D721Med (cell line): ENCODE results near the gene PPP1R3A.

Experiments
- DNase-seq: peaks from one replicate; pipeline ENCODE4 v3.0.0; 2011; ENCODE audit warnings: low spot score; ENCODE audit not compliant: insufficient read length
- FAIRE-seq: peaks from 2 replicates; lab custom pipeline; 2011; peaks lifted over from hg19 to GRCh38; lab: Jason Lieb, UNC
- CTCF ChIP-seq: IDR thresholded peaks from 2 replicates; pipeline ENCODE4 v1.5.1; 2012; ENCODE audit warnings: mild to moderate bottlenecking, control low read depth; ENCODE audit not compliant: insufficient read depth; ENCODE audit errors: missing control alignments

The PPP1R3A gene

DNA sequence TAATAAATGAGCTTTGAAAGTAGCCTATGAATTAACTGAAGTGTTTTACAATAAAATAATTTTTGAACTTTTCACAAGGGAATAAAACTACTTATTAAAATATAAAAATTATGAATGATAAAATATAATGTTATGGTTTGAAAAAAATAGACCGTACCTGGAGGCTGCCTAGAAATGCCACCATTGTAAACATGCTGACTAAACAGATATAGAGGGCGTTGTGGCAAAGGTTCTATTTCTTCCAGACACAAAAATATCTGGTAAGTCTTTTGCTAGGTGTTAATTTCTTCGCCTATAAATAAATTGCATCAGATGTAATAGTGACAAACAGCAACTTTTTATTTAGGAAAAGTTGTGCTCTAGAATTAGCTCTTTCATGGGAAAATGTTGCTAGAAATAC, 11.2 kb downstream of the PPP1R3A start:
- DNase-seq, result no peak
- no peak for FAIRE-seq
- TF ChIP-seq CTCF, result no peak

DNA sequence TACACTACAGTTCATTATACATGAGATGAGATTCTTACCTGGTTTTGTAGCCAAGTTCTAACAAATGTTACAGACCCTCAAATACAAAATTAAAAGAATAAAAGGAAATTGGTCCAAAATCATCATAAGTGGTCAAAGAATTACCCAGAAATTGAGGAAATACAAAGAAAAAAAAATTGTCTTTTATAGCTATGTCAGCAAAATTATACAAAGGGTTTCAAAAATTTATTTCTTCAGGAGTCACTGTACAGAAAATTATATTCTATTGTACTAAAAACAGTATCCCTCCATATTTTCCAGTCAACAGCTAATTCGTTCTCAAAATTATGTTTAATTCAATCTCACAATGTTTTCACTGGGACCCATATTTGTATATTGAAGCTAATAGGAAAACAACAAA, 14.3 kb downstream of the PPP1R3A start:
- FAIRE-seq (no peak), DNase-seq (no peak)
- TF ChIP-seq CTCF, result no peak

DNA sequence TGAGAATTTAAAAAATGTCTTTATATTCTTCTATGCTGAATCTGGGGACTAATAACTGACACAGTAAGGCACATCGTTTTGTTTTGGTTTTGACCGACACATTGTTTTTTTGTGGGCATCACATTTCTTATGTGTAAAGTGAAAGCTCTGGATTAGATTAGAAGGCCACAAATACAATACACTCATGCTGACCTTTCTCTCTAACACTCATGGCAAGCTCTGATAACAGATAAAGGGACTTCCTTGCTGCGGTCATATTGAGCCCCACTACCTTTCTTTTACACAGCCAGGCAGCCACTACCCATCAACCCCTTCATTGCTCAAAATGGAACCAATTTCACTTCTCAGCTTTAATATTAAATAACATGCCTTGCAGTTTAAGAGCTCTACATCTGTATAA, 26.0 kb downstream of the PPP1R3A start:
- DNase-seq, result no peak
- FAIRE-seq, result no peak
- TF ChIP-seq CTCF, result no peak

DNA sequence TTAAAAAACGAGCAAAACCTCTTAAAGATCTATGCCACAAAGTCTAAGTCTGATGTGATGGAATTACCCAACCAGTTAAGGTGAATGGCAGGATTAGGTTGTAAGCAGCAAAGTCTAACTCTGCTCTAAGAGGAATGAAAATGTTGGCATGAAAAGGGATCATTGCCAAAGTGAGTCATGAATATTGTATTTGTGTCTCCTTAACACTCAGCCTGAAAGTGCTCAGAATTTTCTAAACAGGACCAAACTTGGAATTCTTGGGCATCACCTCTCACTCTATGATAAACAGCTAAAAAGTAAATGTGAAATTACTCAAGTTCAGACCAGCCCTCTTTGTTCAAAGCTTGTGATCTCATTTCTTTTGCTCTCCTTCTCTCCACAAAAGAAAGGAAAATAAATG, 27.0 kb downstream of the PPP1R3A start:
- FAIRE-seq (no peak), DNase-seq (no peak)
- TF ChIP-seq CTCF, result no peak

DNA sequence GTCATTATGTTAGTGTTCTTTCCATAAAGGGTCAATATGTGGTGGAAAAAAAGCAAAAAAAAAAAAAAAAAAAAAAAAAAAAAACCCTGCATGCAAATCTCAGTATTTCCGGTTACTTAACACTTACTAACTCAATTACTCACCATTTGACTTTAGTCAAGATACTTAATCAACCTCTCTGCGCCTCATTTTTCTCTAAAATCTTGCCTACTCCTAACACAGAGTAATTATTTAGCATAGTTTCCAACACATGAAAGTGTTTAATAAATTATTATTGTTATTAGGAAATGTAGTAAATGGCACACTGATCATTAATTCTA, 27.8 kb downstream of the PPP1R3A start:
- FAIRE-seq, result no peak
- no peak for DNase-seq
- no peak for TF ChIP-seq CTCF

DNA sequence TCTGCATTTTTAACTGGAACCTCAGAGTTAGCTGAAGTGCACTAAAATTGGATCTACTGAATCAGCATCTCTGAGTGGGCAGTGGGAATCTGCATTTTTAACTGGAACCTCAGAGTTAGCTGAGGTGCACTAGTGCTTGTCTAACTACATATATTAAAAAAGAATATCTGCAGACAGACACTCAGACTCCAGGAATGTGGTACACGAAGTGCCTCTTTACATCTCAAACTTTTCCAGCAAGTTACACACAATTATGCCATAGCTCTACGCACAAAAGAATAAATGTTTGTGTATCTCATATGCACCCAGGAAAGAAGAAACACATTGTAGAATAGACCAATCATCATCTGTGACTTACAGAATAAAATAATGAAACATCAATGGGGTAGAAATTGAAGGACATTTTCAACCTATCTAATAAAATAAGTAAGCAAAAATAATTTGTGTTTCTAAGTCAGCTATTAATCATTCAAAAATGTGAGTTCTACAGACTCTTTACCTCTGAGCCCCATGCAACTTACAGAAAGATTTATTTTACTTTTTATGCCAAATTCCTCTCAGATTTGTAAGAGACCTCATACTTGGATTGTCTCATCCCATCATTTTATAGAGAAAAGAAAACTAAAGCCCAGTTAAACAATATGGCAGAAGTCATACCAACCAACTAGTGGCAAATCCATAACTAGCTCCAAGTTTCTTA, 28.3 kb downstream of the PPP1R3A start:
- no peak for DNase-seq
- FAIRE-seq, result no peak
- no peak for TF ChIP-seq CTCF

DNA sequence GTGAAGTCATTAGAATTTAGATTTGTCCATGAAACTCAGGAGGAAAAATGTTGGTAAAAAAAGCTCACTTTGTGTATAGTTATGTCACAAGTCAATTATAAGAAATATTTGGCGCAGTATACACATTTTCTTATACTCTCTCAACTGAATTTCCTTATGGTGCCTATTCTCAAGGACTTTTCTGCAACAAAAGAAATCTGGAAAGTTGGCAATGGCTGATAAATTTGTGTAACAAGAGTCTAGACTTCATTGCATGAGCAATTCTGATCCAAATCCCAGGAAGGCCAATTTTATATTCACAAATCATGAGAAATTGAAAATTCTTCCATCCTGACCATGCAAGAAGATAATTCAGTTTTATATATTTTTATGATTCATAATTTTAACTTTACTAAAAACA, 35.7 kb downstream of the PPP1R3A start:
- DNase-seq, result no peak
- FAIRE-seq, result no peak
- no peak for TF ChIP-seq CTCF
